Neutrophil (primary cell): ENCODE results near the gene EAPP.

ENCODE experiments used
- H3K27ac ChIP-seq: fragments of 200-600 bp; sonication (generic); 2 replicates; pipeline ENCODE4 v1.5.1; 2016; ENCODE audit warnings: mild to moderate bottlenecking, moderate library complexity
- H3K27me3 ChIP-seq: fragments of 200-600 bp; sonication (generic); 2 replicates; pipeline ENCODE4 v1.6.0; 2016; ENCODE audit warnings: mild to moderate bottlenecking
- H3K36me3 ChIP-seq: fragments of 200-600 bp; sonication (generic); 2 replicates; pipeline ENCODE4 v1.5.1; 2017
- H3K4me1 ChIP-seq, 2 experiments: fragments of 200-600 bp in 1 of 2; sonication (generic) in 1 of 2; 1 replicate in 1 of 2; 2 replicates in 1 of 2; pipeline versions ENCODE4 v1.5.1 to v1.6.1; 2013 to 2016; ENCODE audit warnings: low read depth in 1 of 2, low read length in 1 of 2, mild to moderate bottlenecking in 1 of 2, moderate library complexity in 1 of 2; ENCODE audit not compliant: control insufficient read depth in 1 of 2, insufficient read depth in 1 of 2
- H3K4me3 ChIP-seq, 2 experiments: fragments of 200-600 bp in 1 of 2; sonication (generic) in 1 of 2; 1 replicate in 1 of 2; 2 replicates in 1 of 2; pipeline ENCODE4 v1.5.1; 2013 to 2016; ENCODE audit warnings: low read depth in 1 of 2, low read length in 1 of 2, mild to moderate bottlenecking in 1 of 2, moderate library complexity in 1 of 2
- H3K9me3 ChIP-seq: fragments of 200-600 bp; sonication (generic); 2 replicates; pipeline ENCODE4 v1.5.1; 2016
- CTCF ChIP-seq: fragments of 200-600 bp; sonication (generic); IDR thresholded peaks from 2 replicates; pipeline ENCODE4 v1.5.1; 2016; ENCODE audit warnings: antibody characterized with exemption

The EAPP gene

GRCh38 chr14:34539407-34540180 is at the start of gene EAPP:
Gene EAPP (minus strand): TSS chr14:34539701. CDS start chr14:34539628, 73 bp downstream.
- peak; percentile 72 for TF ChIP-seq CTCF
- Histone ChIP-seq H3K27me3 (no peaks in the 10 kb centered on the region), H3K36me3 (peaks cover 21% of the 10 kb centered on the region), H3K4me3 (peak within 1 kb of the TSS; percentile 90 to 96), H3K27ac (peak within 1 kb of the TSS; percentile 98), H3K9me3 (no peaks in the 10 kb centered on the region), H3K4me1 (peaks cover 17 to 24% of the 10 kb centered on the region in 2 experiments)

- Histone ChIP-seq H3K4me3 (no peak overlapping the region), H3K27ac (no peak overlapping the region), H3K36me3 (peaks cover 95% of the 10 kb centered on the region), H3K27me3 (no peaks in the 10 kb centered on the region), H3K9me3 (no peaks in the 10 kb centered on the region), H3K4me1 (no peaks in the 10 kb centered on the region)
- no peak for TF ChIP-seq CTCF
These were observed 44.0 kb upstream of the EAPP start for GRCh38 chr14:34583525-34583924.

- no peak for TF ChIP-seq CTCF
- Histone ChIP-seq H3K9me3 (no peaks in the 10 kb centered on the region), H3K27ac (no peak overlapping the region), H3K36me3 (peaks cover 96% of the 10 kb centered on the region), H3K27me3 (no peaks in the 10 kb centered on the region), H3K4me3 (no peak overlapping the region), H3K4me1 (no peaks in the 10 kb centered on the region)
These were observed 42.7 kb upstream of the EAPP start for GRCh38 chr14:34582117-34582680.

- Histone ChIP-seq H3K27ac (no peak overlapping the region), H3K4me3 (no peak overlapping the region), H3K4me1 (no peaks in the 10 kb centered on the region), H3K27me3 (no peaks in the 10 kb centered on the region), H3K9me3 (no peaks in the 10 kb centered on the region), H3K36me3 (peaks cover 94% of the 10 kb centered on the region)
- no peak for TF ChIP-seq CTCF
These were observed 40.9 kb upstream of the EAPP start for GRCh38 chr14:34580381-34580780.

- peaks cover 95% of the 10 kb centered on the region for H3K36me3 ChIP-seq
- no peak overlapping the region for H3K27ac ChIP-seq
- no peak for TF ChIP-seq CTCF
- H3K4me1 ChIP-seq = no peaks in the 10 kb centered on the region
- H3K27me3 ChIP-seq = no peaks in the 10 kb centered on the region
- no peak overlapping the region for H3K4me3 ChIP-seq
- H3K9me3 ChIP-seq = no peaks in the 10 kb centered on the region
These were observed 32.3 kb upstream of the EAPP start for GRCh38 chr14:34571771-34572170.
